HL-60 (cell line): Measurements from ENCODE around the gene SORCS2.

Experiments used
- CTCF ChIP-seq: IDR thresholded peaks from one replicate; pipeline ENCODE4 v1.5.1; 2011; ENCODE audit warnings: low read length, control low read depth, inconsistent platforms; ENCODE audit not compliant: insufficient read depth
- GABPA ChIP-seq: IDR thresholded peaks from 2 replicates; pipeline ENCODE4 v1.6.1; 2012; ENCODE audit warnings: low read depth
- POLR2AphosphoS5 ChIP-seq: IDR thresholded peaks from 2 replicates; pipeline ENCODE4 v1.6.1; 2012; ENCODE audit warnings: low read depth

GRCh38 chr4:7347981-7348380 lies 155.6 kb downstream of the SORCS2 start:
- no peak for TF ChIP-seq POLR2AphosphoS5
- no peak for TF ChIP-seq CTCF
- TF ChIP-seq GABPA: no peak
